ENCODE measurements around the gene GJB3.

GRCh38 chr1:34806396-34806795 is 25.4 kb downstream of the GJB3 start:
- no peak for TF ChIP-seq KDM1A (IDR thresholded peaks at IDR 0.05; ENCODE audit: low read depth)
- TF ChIP-seq MAX (IDR thresholded peaks at IDR 0.05): no peak
- no peak for TF ChIP-seq RFX5 (IDR thresholded peaks at IDR 0.05)
- TF ChIP-seq SMC3 (IDR thresholded peaks at IDR 0.05): no peak
- TF ChIP-seq CTCF (IDR thresholded peaks at IDR 0.05): no peak
